HFFc6 (cell line): ENCODE results near the gene ZNF786. TPM values are rescaled to one million over a fixed set of nuclear protein-coding genes. Genes with fewer than 3 reads are reported as not detected.

Source experiments
- DNase-seq: peaks from one replicate; pipeline ENCODE4 v3.0.0-alpha.2; 2018
- H3K27ac Mint-ChIP-seq: 2 replicates; pipeline ENCODE4 v1.8.0; 2020; ENCODE audit warnings: mild to moderate bottlenecking, mixed read lengths
- H3K27me3 Mint-ChIP-seq: 2 replicates; pipeline ENCODE4 v1.8.0; 2021; ENCODE audit warnings: mild to moderate bottlenecking, moderate library complexity, mixed read lengths; ENCODE audit not compliant: insufficient read depth
- H3K36me3 Mint-ChIP-seq: 2 replicates; pipeline ENCODE4 v1.8.0; 2021; ENCODE audit warnings: low read depth, mixed read lengths
- H3K4me1 Mint-ChIP-seq: 2 replicates; pipeline ENCODE4 v1.8.0; 2020; ENCODE audit warnings: low read depth, mixed read lengths
- H3K4me3 Mint-ChIP-seq: 2 replicates; pipeline ENCODE4 v1.8.0; 2020; ENCODE audit warnings: mild to moderate bottlenecking, moderate library complexity, mixed read lengths
- H3K9me3 Mint-ChIP-seq: 2 replicates; pipeline ENCODE4 v1.8.0; 2020; ENCODE audit warnings: mild to moderate bottlenecking, mixed read lengths
- total RNA-seq, 6 experiments: library from RNA; stranded (reverse); fragmentation: NEBNext Ultra II Directional; extraction: Animal tissue kit (Norgen Biotek cat#: 25700); gene quantifications; 2 replicates in 1 of 6; 3 replicates in 5 of 6; pipeline ENCODE4 v1.2.3, GENCODE V29; 2021
- TF ChIP-seq, protein P1 (sequence below): fragments of 200-600 bp; sonication (generic); IDR thresholded peaks from 2 replicates; pipeline ENCODE4 v1.5.0; 2021; ENCODE audit warnings: antibody characterized with exemption, mild to moderate bottlenecking

ZNF786 gene
- total RNA-seq, 6 experiments from 2014 or later = 3.5 to 4.8 (median 3.9) TPM

DNA sequence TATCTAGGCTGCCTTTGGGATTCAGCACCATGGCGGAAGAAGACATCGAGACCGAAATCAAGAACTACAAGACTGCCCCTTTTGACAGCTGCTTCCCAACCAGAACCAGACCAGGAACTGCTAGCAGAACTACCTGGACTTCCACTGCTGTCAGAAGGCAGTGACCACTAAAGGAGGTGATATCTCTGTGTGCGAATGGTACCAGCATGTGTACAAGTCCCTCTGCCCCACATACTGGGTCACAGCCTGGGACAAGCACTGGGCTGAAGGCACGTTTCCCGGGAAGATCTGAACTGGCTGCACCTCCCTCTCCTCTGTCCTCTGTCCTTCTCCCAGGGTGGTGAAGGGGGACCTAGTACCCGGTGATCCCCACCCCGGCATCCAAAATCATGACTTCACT, 36.6 kb downstream of the ZNF786 start:
- Mint-ChIP-seq H3K4me1 (no peaks in the 10 kb centered on the region), H3K27ac (no peak overlapping the region), H3K4me3 (no peak overlapping the region), H3K36me3 (no peaks in the 10 kb centered on the region), H3K9me3 (no peaks in the 10 kb centered on the region), H3K27me3 (peaks cover 5% of the 10 kb centered on the region)
- no peak for DNase-seq
- TF ChIP-seq, protein P1, sequence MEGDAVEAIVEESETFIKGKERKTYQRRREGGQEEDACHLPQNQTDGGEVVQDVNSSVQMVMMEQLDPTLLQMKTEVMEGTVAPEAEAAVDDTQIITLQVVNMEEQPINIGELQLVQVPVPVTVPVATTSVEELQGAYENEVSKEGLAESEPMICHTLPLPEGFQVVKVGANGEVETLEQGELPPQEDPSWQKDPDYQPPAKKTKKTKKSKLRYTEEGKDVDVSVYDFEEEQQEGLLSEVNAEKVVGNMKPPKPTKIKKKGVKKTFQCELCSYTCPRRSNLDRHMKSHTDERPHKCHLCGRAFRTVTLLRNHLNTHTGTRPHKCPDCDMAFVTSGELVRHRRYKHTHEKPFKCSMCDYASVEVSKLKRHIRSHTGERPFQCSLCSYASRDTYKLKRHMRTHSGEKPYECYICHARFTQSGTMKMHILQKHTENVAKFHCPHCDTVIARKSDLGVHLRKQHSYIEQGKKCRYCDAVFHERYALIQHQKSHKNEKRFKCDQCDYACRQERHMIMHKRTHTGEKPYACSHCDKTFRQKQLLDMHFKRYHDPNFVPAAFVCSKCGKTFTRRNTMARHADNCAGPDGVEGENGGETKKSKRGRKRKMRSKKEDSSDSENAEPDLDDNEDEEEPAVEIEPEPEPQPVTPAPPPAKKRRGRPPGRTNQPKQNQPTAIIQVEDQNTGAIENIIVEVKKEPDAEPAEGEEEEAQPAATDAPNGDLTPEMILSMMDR = no peak

DNA sequence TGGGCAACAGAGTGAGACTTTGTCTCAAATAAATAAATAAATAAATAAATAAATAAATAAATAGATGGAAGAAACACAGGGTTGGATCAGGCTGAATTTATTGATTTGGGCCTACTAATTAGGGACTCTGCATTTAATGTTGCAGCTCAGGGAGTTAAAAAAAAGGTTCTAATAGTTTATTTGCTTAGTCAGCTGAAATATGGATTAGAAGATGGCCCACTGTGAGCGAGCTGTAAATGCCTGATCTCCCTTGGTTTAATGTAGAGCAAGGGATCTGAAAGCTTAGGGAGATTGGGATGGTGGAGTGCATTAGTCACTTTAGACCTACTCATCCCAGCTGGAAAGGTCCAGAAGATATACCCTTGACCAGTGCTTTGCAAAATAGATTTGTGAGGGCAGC, 37.1 kb downstream of the ZNF786 start:
- DNase-seq = no peak
- Mint-ChIP-seq H3K9me3 (no peaks in the 10 kb centered on the region), H3K27ac (no peak overlapping the region), H3K36me3 (no peaks in the 10 kb centered on the region), H3K4me3 (no peak overlapping the region), H3K4me1 (no peaks in the 10 kb centered on the region), H3K27me3 (peaks cover 8% of the 10 kb centered on the region)
- TF ChIP-seq, protein P1 = no peak

DNA sequence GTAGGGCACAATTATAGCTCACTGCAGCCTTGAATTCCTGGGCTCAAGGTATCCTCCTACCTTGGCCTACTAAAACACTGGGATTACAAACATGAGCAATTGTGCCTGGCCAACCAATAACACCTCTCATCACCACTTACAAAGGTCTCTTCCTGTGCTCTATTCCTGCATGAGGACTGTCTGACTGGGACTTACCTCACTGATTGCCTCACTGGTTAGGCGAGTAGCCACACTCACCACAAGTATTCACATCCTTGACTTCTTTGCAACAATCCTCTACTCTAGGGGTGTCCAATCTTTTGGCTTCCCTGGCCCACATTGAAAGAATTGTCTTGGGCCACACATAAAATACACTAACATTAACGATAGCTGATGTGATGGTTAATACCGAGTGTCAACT, 39.6 kb downstream of the ZNF786 start:
- Mint-ChIP-seq H3K36me3 (no peaks in the 10 kb centered on the region), H3K4me1 (no peaks in the 10 kb centered on the region), H3K27me3 (peaks cover 8% of the 10 kb centered on the region), H3K4me3 (no peak overlapping the region), H3K27ac (no peak overlapping the region), H3K9me3 (no peaks in the 10 kb centered on the region)
- no peak for DNase-seq
- TF ChIP-seq, protein P1 = no peak

DNA sequence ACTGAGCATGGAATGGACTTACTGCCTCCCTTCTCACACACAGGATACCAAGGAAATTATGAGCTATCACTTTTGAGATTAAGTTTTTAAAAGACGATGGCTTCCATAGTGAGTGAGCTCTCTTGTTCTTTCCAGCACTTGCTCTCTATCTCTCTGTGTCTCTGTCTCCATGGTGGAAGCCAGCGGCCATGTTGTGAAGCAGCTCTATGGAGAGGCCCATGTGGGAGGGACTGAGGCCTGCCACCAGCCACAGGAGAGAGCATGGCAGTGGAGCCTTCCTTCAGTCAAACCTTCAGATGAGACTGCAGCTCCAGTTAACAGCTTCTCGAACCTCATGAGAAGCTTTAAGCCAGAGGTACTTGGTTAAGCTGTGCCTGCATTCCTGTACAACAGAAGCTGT, 41.7 kb downstream of the ZNF786 start:
- Mint-ChIP-seq H3K9me3 (no peaks in the 10 kb centered on the region), H3K36me3 (no peaks in the 10 kb centered on the region), H3K4me3 (no peak overlapping the region), H3K27me3 (peaks cover 6% of the 10 kb centered on the region), H3K4me1 (peaks cover 6% of the 10 kb centered on the region), H3K27ac (no peak overlapping the region)
- no peak for DNase-seq
- TF ChIP-seq, protein P1 = no peak

DNA sequence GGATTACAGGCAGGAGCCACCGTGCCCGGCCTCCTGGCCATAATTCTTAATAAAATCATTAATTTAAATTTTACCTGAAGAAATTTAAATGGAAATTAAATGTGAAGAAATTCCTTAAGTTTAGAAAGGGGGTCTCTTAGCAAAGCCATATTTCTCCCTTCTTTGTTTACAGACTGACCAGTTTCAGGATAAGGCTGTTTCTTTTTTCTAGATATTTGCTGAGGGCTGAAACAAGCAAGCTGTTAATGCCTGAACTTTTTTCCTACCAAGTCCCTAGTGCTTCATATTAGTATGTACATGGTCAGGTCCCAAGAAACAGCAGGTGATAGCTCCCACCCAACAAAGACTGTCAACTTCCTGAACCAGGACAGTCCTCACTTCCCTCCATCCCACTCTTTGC, 44.1 kb downstream of the ZNF786 start:
- no peak overlapping the region for H3K4me3 Mint-ChIP-seq
- H3K27ac Mint-ChIP-seq = no peak overlapping the region
- DNase-seq = no peak
- peaks cover 6% of the 10 kb centered on the region for H3K4me1 Mint-ChIP-seq
- H3K36me3 Mint-ChIP-seq = no peaks in the 10 kb centered on the region
- H3K27me3 Mint-ChIP-seq = peaks cover 5% of the 10 kb centered on the region
- TF ChIP-seq, protein P1 = no peak
- H3K9me3 Mint-ChIP-seq = no peaks in the 10 kb centered on the region

DNA sequence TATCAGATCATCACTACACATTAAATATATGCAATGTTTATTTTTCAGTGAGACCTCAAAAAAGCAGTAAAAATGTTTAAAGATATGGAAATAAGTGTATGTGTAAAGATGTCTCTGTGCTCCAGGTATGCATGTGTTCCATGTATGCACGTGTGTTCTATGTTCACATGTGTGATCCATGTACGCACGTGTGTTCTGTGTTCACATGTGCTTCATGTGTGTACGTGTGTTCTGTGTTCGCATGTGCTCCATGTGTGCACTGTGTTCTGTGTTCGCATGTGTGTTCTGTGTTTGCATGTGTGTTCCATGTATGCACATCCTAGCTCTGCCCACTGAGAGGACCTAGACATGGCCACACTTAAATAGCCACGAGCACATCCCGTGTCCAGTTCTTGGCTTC, 46.6 kb downstream of the ZNF786 start:
- Mint-ChIP-seq H3K36me3 (no peaks in the 10 kb centered on the region), H3K4me3 (no peak overlapping the region), H3K4me1 (peaks cover 6% of the 10 kb centered on the region), H3K27me3 (peaks cover 4% of the 10 kb centered on the region), H3K9me3 (no peaks in the 10 kb centered on the region), H3K27ac (no peak overlapping the region)
- DNase-seq = no peak
- TF ChIP-seq, protein P1 = no peak
